HTERT RPE-1 (cell line): ENCODE results near the gene MICAL3.
"Not testable (repeated sequence)": the region's sequence is repeated elsewhere in the genome, so short reads cannot be mapped to it uniquely, and the experiment has no call there.

Source experiments
- in situ Hi-C: fragments of 300-500 bp; cut with MboI; formaldehyde crosslinking; loops from 4 replicates; pipeline ENCODE4 v1.14.3; 2020; ENCODE audit warnings: low sequenced_read_pairs

Gene MICAL3

DNA sequence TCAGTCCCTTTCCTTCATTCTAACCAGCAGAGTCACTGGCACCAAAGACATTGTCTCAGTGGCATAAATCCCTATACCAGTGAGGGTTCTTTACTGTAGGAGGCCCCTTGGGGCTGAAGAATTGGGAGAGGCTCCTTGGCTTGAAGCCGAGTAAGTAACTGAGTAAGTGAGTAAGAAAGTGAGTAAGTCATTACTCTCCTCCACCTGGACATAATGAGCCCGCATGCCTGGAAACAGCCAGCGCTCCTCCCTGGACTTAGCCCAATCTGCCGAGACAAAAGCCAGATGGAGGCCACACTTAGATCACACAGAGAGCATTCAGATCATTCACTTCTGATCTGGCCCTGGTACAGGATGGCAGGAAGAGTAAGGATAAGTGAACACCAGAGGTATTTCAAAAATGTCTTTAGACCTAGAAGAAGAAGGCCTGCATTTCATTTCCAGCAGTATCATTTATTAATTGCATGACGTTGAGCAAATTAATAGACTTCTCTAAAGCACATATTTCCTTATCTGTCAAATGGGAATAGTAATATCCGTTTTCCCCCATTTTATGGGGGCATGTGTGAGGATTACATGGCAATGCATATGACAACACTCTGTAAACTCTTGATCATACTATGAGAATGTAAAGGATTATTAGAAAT, 8.2 kb upstream of the MICAL3 start:
- in situ Hi-C loops, result no loop called here

DNA sequence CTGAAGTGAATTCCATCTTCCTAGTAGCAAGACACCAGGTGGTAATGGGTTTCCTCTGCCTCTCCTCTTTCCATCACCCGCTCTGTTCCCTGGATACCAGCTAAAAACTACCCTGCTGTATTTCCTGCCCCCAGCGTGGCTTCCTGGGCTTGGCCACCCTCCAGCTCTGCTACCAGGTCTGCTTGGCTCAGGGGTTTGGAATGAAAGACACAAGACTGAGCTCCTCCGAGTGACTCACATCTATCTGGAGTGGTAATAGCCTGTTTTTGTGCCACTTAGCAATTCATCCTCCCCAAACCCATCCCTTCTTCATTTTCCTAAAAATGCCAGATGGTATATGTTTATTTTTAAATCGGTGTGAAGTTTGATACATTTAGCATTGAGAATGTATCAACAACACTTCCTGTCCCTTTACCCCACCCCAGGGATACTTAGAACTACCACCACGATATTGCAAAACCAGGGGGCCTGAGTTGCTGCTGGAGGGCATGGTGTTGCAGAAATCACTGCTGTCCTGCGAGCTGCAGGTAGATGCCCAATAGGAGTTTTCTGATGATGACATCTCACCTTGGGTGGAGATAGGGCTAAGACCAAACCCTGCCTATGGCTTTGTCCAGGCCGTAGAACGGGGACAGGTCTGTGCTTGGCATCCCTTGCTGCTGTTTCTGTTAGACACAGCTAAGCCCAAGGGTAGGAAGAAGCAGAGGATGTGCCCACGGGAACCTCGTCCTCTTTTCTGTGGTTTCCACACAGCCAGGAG, 7.5 kb upstream of the MICAL3 start:
- in situ Hi-C loops, result no loop called here

DNA sequence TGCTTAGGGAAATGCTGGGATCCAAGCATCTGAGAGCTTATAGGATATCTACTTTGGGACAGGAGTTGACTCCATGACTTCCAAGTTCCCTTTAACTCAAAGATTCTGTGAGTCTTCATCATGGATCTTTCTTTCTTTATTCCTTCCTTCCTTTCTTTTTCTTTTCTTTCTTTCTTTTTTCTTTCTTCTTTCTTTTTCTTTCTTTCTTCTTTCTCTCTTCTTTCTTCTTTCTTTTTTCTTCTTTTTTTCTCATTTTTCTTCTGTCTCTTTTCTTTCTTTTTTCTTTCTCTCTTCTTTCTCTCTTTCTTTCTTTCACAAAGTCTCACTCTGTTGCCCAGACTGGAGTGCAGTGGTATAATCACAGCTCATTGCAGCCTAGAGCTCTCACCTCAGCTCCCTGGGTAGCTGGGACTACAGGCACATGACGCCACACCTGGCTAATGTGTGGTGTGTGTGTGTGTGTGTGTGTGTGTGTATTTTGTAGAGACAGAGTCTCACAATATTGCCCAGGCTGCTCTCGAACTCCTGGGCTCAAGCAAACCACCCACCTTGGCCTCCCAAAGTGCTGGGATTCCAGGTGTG, 5.4 kb upstream of the MICAL3 start:
- in situ Hi-C loops, result no loop called here

DNA sequence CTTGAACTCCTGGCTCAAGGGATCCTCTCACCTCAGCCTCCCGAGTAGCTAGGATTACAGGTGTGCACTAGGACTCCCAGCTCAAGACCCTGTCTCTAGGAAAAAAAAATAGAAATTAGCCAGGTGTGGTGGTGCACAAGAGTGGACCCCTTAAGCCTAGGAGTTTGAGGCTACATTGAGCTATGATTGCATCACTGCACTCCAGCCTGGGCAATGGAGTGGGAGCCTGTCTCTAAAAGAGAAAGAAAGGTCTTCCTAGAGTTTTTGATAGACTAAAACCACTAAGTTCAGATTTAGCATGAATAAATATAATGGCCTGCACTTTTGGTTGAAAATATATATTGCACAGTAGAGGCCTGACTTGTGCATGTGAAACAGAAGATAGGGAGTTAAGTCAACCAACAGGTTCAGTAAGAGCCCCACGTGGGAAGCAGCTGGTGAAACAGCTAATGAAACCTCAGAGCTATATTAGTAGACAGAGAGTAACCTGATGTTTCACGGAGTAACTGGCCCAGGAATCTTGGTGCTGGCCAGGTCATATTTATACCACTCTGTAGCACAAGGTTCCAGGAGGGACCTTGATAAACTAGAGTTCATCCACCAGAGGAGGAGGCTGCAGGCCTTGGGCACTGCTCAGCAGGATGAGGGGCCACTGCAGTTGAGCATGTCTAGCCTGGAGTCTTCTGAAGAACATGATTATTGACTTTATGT, 4.6 kb upstream of the MICAL3 start:
- in situ Hi-C loops, result no loop called here

DNA sequence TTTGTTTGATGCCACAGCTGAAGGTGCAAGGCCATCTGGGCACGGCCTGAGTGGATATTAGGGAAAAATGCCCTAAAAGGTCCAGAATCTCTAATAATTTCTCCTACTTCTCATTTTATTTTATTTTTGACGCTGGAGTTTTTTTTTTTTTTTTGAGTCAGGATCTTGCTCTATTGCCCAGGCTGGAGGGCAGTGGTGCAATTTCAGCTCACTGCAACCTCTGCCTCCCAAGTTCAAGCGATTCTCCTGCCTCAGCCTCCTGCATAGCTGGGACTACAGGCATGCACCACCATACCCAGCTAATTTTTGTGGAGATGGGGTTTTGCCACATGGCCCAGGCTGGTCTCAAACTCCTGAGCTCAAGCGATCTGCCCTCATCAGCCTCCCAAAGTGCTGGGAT, 1.5 kb upstream of the MICAL3 start:
- in situ Hi-C loops, result not testable (repeated sequence)

DNA sequence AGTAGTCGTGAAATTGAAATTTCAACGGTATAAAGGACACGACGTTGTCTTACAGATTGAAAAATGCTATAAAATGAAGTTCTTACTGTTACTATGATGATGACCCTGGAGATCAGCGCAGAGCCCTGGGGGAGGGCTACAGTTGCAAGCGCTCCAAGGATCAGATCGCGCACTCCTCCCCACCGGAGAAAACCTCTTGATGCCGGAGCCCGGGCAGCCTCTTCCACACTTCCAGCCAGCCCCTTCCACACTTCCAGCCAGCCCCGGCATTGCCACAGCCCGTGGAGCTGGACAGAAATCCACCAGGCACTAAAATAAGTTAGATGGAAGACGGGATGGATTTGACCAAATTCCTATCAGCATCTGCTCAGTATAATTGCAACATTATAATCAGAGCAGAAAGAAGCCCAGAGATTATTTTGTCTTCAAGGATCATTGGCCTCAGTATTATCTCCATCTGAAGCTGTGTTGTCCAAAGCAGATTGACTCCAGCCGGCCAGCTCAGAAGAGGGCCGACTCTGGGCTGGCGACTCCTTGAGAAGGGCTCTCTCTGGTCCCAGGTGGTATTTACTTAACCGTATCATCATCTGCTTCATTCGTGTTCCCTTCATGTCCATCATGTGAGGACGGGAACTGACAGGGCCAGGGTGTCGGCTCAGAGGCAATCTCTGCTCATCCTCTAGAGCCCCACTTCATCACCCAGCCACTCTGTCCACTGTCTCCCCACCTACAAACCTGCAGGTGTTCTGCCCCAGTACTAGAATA, 777 bp upstream of the MICAL3 start:
- in situ Hi-C loops, result no loop called here

DNA sequence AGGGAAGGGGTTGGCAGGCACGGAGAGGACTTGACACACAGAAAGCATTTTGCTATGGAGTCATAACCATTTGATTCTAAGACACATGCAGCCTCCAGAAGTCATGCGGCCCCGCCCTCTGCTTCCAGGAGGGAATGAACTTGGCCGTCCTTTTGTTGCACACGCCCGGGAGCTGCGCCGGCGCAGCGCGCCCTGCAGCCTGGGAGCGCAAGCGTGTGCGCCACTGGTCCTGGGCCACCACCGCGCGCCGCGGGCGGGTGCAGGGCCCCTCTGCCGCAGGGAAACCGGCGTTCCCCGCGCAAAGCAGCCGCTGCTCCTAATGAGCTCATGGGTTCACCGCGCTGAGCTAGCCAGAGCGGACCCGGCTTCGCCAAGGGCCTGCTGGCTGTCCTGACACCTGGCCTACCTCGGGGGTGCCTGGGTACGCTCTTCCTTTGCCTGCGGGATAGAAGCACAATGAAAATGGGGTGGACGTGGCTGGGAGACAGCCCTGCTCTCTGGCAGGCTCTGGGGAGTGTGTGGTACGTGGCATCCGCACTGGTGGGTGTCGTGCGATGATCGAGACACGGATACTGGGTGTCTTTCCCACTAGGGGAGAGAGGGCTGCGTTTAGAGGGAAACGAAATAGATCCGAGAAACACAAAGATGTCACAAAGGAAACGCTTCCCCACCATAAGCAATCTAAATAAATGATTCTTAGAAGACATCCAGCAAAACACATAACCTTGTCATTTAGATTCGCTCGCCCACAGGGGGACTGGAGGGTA, 669 bp downstream of the MICAL3 start:
- in situ Hi-C loops, result no loop called here

DNA sequence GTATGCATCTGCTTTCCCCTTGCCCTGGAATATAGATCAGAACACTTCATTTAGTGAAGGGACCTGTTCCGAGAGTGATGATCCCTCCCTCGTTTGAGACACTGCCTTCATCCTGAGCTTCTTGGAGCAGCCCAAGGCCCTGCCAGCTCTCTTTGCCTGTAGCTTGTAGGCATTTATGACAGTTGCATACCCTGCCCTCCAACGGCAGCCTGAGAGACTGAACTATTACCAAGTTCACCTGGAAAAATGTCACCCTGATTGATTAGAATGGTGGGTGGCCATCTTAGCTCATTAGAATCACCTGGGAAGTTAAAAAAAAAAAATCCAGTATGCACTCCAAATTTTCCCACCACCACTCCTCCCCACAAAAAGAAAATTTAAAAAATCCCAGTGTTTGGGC, 1.5 kb downstream of the MICAL3 start:
- in situ Hi-C loops, result no loop called here

DNA sequence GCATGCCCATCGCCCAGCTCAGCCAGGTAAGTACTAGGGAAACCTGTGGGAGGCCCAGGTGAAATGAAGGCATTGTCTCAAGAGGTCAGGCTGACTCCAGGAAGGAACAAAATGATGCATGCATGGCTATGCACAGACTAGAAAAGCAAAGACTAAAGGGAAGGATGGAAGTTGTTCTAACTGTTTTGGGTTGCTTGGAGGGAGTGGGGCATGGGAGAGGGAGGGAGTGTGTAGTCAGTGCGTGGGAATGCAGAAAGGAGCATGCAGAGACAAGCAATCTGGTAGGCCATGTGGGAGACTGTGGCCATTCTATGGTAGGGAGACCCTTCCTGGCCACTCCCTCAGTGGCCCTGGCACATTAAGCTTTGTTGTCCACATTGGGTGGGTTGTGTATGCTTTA, 2.9 kb downstream of the MICAL3 start:
- in situ Hi-C loops, result no loop called here

DNA sequence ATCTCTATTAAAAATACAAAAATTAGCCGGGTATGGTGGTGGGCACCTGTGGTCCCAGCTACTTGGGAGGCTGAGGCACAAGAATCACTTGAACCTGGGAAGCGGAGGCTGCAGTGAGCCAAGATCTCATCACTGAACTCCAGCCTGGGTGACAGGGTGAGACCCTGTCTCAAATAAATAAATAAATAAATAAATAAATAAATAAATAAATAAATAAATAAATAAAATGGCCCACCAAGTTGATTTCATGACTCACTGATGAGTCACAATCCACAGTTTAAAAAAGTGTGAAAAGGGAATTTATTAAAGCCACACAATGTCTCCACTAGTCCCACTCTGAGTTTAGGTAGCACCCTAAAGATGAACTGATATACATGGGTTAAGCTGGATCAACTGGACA, 3.6 kb downstream of the MICAL3 start:
- in situ Hi-C loops, result not testable (repeated sequence)

DNA sequence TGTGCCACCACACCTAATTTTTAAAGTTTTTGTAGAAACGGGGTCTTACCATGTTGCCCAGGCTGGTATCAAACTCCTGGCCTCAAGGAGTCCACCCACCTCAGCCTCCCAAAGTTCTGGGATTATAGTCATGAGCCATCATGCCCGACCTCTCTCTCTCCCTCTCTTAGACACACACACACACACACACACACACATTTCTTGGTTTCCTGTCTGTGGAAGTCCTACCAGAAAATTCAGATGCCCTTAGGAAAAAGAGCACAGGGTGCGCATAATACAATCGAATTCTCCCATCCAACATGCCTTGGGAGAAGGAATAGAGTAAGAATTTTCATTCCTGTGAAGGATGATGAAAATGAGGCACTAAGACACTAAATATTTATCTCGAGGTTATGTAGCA, 10.4 kb downstream of the MICAL3 start:
- in situ Hi-C loops, result no loop called here

DNA sequence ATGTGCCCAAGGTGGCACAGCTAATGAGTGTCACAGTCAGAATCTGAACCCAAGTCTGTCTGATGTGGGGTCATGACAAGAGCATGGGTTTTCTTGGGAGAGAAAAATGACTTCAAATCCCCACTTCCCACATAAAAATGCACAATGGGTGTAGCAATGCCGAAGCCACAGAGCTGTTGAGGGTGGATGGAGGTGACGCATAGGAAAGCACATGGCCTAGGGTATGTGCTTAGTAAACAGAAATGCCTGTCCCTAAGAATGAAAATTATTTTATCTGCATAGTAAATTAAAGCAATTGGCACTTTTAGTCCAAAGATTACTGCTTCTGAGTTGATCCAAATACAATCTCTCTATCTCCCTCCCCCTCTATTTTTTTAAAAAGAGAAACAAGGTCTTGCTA, 10.9 kb downstream of the MICAL3 start:
- in situ Hi-C loops, result no loop called here

DNA sequence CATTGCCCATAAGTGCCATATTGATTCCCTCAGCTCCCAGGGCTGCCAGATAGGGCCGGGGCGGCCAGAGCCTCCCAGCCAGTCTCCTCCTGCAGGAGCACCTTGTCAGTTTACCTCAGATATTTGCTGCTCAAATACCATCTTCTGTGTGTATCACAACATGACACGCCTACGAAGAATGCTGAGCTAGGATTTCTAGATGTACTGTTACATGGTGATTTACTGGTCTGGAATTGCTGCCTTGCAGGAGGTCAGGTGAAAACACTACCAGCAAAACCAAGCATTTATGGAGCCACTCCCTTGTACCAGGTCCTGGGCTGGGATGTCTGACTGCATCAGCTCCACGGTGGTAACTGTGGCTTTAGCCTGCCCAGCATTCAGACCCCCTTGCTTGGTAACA, 11.8 kb downstream of the MICAL3 start:
- in situ Hi-C loops, result no loop called here

DNA sequence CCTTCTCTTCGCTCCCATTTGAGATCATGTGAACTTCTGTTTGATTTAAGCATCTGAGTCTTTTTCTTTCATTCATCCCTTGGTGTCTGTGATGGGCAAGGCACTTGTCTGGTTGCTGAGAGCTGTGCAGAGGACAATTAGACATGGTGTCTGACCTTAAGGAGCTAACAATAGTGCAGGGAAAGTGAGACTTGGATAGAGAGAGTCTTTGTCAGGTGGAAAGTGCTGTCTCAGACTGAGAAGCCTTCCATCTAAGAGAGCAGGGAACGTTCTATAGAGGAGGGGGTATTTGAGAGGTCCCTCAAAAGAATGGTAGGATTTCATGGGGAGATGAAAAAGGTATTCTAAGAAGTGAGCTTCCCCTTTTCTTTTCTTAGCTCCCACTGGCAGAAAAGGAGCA, 14.1 kb downstream of the MICAL3 start:
- in situ Hi-C loops, result no loop called here

DNA sequence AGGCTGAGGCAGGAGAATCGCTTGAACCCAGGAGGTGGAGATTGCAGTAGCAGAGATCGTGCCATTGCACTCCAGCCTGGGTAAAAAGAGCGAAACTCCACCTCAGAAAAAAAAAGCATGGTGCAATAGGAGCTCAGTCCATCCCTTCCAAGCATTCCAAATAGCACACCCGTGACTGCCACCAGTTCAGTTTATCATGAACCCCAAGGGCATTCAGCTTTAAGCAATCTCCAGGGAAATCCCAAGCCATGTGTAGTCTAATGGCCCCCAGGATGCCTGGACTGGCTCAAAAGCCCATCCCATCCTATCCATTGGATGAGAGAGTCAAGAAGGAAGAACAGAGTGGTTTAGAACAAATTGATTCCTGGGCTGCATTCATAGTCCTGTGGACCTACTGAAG, 16.2 kb downstream of the MICAL3 start:
- in situ Hi-C loops, result no loop called here

DNA sequence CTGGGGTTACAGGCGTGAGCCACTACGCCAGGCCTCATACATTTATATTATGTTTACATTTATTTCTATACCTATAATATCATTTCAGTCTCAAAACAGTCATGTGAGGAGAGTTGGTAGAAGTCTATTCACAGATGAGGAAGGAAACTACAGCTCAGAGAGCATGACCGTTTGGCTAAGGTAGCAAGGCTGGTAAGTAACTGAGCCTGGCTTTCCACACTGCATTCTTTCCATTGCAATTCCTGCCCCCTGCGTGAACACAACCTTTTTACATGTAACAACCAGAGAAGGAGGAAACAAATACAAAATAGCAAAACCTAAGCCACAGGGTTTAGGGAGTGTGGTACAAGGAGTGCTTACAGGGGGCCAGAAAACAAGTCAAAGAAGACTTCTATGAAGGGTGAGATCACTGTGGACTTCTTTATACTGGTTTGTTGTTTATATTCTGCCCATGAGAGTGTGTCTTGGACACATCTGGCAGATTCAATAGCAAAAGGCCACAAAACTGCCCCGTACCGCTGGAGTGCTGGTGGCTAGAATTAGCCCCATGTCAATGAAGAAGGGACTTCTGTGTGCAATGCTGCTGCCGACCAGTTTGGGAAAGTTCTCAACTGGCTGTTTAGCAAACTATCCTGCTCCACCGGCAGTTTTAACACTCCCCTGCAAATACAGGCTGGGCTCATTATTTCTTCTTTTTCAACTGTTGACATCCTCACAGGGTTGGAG, 19.0 kb downstream of the MICAL3 start:
- in situ Hi-C loops, result no loop called here

DNA sequence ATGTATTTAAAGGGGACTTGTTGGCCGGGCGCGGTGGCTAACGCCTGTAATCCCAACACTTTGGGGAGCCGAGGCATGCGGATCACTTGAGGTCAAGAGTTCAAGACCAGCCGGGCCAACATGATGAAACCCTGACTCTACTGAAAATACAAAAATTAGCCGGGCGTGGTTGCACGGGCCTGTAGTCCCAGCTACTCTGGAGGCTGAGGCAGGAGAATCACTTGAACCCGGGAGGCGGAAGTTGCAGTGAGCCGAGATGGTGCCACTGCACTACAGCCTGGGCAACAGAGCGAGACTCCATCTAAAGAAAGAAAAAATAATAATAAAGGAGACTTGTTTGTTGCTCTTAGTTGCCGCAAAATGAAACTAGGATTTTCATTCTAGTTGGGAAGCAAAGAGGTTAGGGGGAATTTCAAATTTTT, 22.5 kb downstream of the MICAL3 start:
- in situ Hi-C loops, result not testable (repeated sequence)

DNA sequence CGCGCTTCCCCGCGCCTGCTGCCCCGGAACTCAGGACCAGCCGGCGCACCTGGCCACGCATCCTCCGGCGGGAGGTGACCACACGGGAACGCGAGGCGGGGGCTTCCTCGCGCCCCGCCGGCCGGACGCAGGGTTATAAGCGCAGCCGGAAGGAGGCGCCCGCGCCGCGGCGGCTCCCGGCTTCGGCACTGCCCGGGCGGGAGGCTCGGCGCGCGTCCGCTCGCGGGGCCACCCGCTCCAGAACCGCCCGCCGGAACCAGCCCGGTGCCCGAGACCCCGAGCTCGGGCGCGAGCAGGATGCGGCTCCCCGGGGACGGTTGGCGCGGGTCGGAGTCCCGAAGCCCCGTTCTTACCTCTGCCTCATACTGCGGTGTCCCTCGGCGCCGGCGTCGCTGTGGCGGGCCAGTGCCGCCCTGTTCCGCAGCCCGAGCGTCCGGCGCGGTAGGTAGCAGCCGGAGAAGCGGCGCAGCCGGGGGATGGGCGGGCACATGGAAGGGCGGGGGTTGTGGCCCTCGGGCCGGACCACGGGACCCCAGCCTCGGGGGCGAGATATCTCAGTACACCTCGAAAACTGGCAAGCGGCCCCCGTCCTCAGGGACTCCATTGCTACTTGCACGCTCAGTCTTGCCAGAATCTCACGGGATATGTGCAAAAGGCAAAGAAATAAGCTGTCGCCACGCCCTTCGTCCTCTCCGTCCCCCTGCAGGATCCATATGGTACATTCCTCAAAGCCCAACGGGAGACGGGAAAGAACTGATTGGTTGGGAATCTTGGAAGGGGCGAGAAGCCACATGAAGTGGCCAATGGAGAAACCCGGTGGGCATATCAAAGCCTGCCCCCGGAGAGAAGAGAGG, 23.1 kb downstream of the MICAL3 start:
- in situ Hi-C loops, result no loop called here
